ENCODE measurements around the gene C13orf46. TPM values are rescaled to one million over a fixed set of nuclear protein-coding genes. Genes with fewer than 3 reads are reported as not detected.

The C13orf46 gene
- total RNA-seq, 1 donor from 2014 or later: 21.2 TPM

GRCh38 chr13:113919761-113920559, 53.9 kb downstream of the C13orf46 start:
- Histone ChIP-seq H3K4me3 (no peak overlapping the region), H3K27me3 (peaks cover 7% of the 10 kb centered on the region), H3K27ac (no peak overlapping the region), H3K36me3 (no peaks in the 10 kb centered on the region), H3K4me1 (no peaks in the 10 kb centered on the region), H3K9me3 (peaks cover 10% of the 10 kb centered on the region)
- TF ChIP-seq, protein P1, sequence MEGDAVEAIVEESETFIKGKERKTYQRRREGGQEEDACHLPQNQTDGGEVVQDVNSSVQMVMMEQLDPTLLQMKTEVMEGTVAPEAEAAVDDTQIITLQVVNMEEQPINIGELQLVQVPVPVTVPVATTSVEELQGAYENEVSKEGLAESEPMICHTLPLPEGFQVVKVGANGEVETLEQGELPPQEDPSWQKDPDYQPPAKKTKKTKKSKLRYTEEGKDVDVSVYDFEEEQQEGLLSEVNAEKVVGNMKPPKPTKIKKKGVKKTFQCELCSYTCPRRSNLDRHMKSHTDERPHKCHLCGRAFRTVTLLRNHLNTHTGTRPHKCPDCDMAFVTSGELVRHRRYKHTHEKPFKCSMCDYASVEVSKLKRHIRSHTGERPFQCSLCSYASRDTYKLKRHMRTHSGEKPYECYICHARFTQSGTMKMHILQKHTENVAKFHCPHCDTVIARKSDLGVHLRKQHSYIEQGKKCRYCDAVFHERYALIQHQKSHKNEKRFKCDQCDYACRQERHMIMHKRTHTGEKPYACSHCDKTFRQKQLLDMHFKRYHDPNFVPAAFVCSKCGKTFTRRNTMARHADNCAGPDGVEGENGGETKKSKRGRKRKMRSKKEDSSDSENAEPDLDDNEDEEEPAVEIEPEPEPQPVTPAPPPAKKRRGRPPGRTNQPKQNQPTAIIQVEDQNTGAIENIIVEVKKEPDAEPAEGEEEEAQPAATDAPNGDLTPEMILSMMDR (IDR thresholded peaks at IDR 0.05): no peak
- DNase-seq (no peak), ATAC-seq (no peak)
- intact Hi-C loops (cut with DNase I): no loop called here

GRCh38 chr13:113918981-113919701, 54.7 kb downstream of the C13orf46 start:
- no peak overlapping the region for H3K27ac ChIP-seq
- TF ChIP-seq, protein P1 (IDR thresholded peaks at IDR 0.05): no peak
- DNase-seq (no peak), ATAC-seq (no peak)
- peaks cover 14% of the 10 kb centered on the region for H3K27me3 ChIP-seq
- peaks cover 10% of the 10 kb centered on the region for H3K9me3 ChIP-seq
- intact Hi-C loops (cut with DNase I): no loop called here
- H3K4me3 ChIP-seq: no peak overlapping the region
- H3K4me1 ChIP-seq: no peaks in the 10 kb centered on the region
- no peaks in the 10 kb centered on the region for H3K36me3 ChIP-seq

DNA sequence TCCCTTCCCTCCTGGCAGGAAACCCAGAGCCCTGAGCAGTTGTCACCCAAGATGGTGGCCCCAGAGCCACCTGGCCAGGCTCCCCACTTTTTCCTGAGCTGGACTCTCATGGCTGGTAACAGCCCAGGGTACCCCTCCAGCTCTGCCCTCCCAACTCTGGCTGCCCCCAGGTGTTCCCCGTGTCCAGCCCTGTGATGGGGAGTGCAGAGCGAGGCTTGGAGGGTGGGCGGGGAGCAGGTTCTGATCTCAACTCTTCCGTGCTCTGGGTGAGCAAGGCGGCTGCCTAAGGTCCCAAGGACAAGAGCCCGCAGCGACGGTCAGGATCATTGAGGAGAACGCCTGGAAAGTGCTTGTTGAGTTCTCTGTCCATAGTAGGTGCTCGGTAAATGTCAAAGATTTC, 55.3 kb downstream of the C13orf46 start:
- Histone ChIP-seq H3K4me3 (no peak overlapping the region), H3K27me3 (peaks cover 14% of the 10 kb centered on the region), H3K4me1 (no peaks in the 10 kb centered on the region), H3K9me3 (peaks cover 10% of the 10 kb centered on the region), H3K36me3 (no peaks in the 10 kb centered on the region), H3K27ac (no peak overlapping the region)
- ATAC-seq (no peak), DNase-seq (no peak)
- TF ChIP-seq, protein P1 (IDR thresholded peaks at IDR 0.05): no peak
- intact Hi-C loops (cut with DNase I): no loop called here

- intact Hi-C loops (cut with DNase I): no loop called here
- peak; percentile 64 for ATAC-seq
These were observed 56.1 kb downstream of the C13orf46 start for GRCh38 chr13:113917594-113918371.

DNA sequence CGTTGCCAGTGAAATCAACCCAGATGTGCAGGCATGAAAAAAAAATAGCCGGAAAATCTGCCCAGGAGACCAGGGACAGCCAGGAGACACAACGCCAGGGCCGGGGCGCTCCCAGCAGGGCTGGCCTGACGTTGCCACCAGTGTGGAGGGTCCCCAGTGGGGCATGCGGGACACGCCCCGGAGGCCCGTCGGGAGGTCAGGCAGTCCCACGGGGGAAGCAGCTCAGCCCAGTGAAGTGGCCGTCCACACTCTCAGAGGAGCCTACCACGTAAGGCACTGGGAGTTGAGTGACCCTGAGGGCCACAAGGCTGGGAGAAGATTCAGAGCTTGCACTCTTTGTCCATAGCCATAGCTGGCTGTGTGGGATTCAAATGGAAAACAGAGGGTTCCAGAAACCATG, 56.8 kb downstream of the C13orf46 start:
- Histone ChIP-seq H3K36me3 (no peaks in the 10 kb centered on the region), H3K27ac (no peak overlapping the region), H3K27me3 (peaks cover 14% of the 10 kb centered on the region), H3K4me1 (no peaks in the 10 kb centered on the region), H3K9me3 (peaks cover 8% of the 10 kb centered on the region), H3K4me3 (no peak overlapping the region)
- TF ChIP-seq, protein P1 (IDR thresholded peaks at IDR 0.05): no peak
- DNase-seq: no peak
- intact Hi-C loops (cut with DNase I): no loop called here
- ATAC-seq: no peak

More at GRCh38 chr13:113917594-113918371, 56.1 kb downstream of the C13orf46 start:
- H3K27ac ChIP-seq: no peak overlapping the region
- peaks cover 10% of the 10 kb centered on the region for H3K9me3 ChIP-seq
- H3K4me1 ChIP-seq: no peaks in the 10 kb centered on the region
- H3K36me3 ChIP-seq: no peaks in the 10 kb centered on the region
- TF ChIP-seq, protein P1 (IDR thresholded peaks at IDR 0.05): no peak
- no peak for DNase-seq
- peaks cover 14% of the 10 kb centered on the region for H3K27me3 ChIP-seq
- H3K4me3 ChIP-seq: no peak overlapping the region
